BLaER1 (cell line): ENCODE data around the gene TMEM108.

Source experiments
- H3K27ac ChIP-seq: shearing (Covaris generic); formaldehyde crosslinking; 2 replicates; pipeline ENCODE4 v1.8.1; 2022
- H3K27me3 ChIP-seq: shearing (Covaris generic); formaldehyde crosslinking; 2 replicates; pipeline ENCODE4 v1.8.1; 2022
- H3K36me3 ChIP-seq: shearing (Covaris generic); formaldehyde crosslinking; 2 replicates; pipeline ENCODE4 v1.8.1; 2022
- H3K4me1 ChIP-seq: shearing (Covaris generic); formaldehyde crosslinking; 2 replicates; pipeline ENCODE4 v1.8.1; 2022
- H3K4me2 ChIP-seq: shearing (Covaris generic); formaldehyde crosslinking; 2 replicates; pipeline ENCODE4 v1.8.1; 2022
- H3K4me3 ChIP-seq: shearing (Covaris generic); formaldehyde crosslinking; 2 replicates; pipeline ENCODE4 v1.8.1; 2022
- H3K9ac ChIP-seq: shearing (Covaris generic); formaldehyde crosslinking; 2 replicates; pipeline ENCODE4 v1.8.1; 2022
- H3K9me3 ChIP-seq: shearing (Covaris generic); formaldehyde crosslinking; 2 replicates; pipeline ENCODE4 v1.8.1; 2022
- H4K20me1 ChIP-seq: shearing (Covaris generic); formaldehyde crosslinking; 2 replicates; pipeline ENCODE4 v1.8.1; 2022
- Cebpa-rat ChIP-seq: shearing (Covaris generic); IDR thresholded peaks from 2 replicates; pipeline ENCODE4 v1.8.1; 2022

The TMEM108 gene

DNA sequence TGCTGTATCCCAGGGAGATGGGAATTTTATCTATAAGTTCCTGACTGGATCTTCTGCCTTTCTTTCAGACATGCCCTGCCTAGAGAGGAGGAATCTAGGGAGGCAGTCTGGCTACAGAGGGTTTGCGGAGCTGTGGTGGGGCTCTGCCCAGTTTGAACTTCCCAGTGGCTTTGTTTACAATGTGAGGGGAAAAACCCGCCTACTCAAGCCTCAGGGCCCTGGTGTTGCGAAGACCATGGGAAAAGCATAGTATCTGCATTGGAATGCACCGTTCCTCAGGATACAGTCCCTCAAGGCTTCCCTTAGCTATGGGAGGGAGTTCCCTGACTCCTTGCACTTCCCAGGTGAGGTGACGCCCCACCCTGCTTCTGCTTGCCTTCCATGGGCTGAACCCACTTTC lies 168.7 kb downstream of the TMEM108 start:
- H3K27me3 ChIP-seq: no peaks in the 10 kb centered on the region
- no peak overlapping the region for H3K9ac ChIP-seq
- H3K4me2 ChIP-seq: no peak overlapping the region

DNA sequence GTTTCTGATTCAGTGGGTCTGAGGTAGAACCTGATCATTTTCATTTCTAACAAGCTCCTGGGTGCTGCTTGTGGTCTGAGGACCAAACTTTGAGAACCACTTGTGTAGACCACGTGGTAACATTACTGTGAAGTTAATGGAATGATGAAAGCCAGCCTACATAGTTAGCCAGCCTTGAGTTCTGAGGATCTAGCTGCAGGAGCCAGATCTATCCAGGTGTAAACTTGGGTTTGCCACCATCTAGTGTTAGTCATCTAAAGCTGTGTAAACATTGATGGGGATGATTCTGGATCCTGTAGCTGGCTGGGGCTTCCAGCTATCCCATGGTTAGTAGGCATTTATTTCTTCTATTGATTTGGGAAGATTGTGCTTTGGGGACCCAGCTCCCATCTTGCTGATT lies 170.0 kb downstream of the TMEM108 start:
- Histone ChIP-seq H4K20me1 (no peaks in the 10 kb centered on the region), H3K9me3 (no peaks in the 10 kb centered on the region), H3K36me3 (no peaks in the 10 kb centered on the region), H3K9ac (no peak overlapping the region), H3K4me3 (no peak overlapping the region), H3K4me2 (no peak overlapping the region), H3K27ac (no peak overlapping the region), H3K4me1 (peaks cover 37% of the 10 kb centered on the region), H3K27me3 (no peaks in the 10 kb centered on the region)
- no peak for TF ChIP-seq Cebpa-rat

More for the DNA sequence above, 168.7 kb downstream of the TMEM108 start:
- H4K20me1 ChIP-seq: no peaks in the 10 kb centered on the region
- TF ChIP-seq Cebpa-rat: no peak
- H3K36me3 ChIP-seq: no peaks in the 10 kb centered on the region
- no peak overlapping the region for H3K27ac ChIP-seq
- H3K9me3 ChIP-seq: no peaks in the 10 kb centered on the region
- no peak overlapping the region for H3K4me3 ChIP-seq
- peaks cover 25% of the 10 kb centered on the region for H3K4me1 ChIP-seq

DNA sequence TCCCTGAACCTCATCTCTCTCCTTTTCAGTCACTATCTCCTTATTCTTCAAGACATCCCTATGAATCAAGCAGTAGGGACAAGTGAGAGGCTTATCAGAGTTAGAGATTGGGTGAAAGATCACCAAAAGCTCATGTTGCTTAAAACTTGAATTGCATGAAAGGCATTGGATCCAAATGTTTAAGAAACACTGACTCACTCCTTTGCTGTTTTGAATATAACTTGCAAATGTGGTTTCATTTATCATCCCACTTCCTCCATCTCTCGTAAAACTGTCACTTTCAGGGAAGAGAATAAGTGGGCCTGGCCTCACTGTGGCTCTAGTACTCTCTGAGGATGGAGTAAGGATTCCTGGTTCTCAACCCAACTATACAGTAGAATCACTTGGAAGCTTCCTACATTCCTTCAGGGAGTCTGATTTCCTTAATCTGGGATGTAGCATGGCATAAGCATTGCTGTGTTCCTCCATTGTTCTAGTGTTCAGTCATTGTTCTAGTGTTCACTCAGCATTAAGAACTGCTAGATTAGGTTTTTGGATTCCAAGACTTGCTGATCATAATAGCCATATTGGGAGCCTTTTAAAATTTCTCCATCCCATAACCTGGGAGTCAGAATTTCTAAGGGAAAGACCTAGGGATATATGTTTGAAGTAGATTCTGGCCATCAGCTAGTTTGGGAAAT lies 171.8 kb downstream of the TMEM108 start:
- H3K4me3 ChIP-seq: no peak overlapping the region
- no peaks in the 10 kb centered on the region for H3K36me3 ChIP-seq
- no peaks in the 10 kb centered on the region for H4K20me1 ChIP-seq
- H3K4me1 ChIP-seq: peaks cover 37% of the 10 kb centered on the region
- H3K27me3 ChIP-seq: no peaks in the 10 kb centered on the region
- H3K9ac ChIP-seq: no peak overlapping the region
- no peaks in the 10 kb centered on the region for H3K9me3 ChIP-seq
- TF ChIP-seq Cebpa-rat: no peak
- H3K4me2 ChIP-seq: peak overlapping the region; percentile 18; the same call in 1 of the 2 replicates
- H3K27ac ChIP-seq: no peak overlapping the region

DNA sequence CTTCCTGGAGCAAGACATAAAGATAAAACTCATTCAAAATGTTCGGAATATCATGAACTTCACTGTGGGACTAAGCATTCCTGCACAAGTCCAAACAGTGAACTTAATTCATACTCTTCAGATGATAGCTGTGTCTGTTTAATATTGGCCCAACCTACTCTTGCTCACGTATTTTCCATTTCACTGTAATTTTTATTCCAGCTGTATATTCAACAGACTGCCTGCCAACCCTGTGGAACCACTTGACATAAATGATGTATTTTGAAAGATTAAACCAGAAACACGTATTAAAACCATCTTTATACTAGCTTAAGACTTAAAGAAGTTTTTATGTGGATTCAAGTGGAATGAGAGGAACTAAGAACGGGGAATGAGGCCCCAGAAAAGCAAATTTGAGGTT lies 172.5 kb downstream of the TMEM108 start:
- Histone ChIP-seq H3K4me1 (peaks cover 37% of the 10 kb centered on the region), H3K27me3 (no peaks in the 10 kb centered on the region), H3K36me3 (no peaks in the 10 kb centered on the region), H3K4me3 (no peak overlapping the region), H3K9ac (no peak overlapping the region), H3K27ac (no peak overlapping the region), H3K9me3 (no peaks in the 10 kb centered on the region), H3K4me2 (peak overlapping the region; percentile 18; the same call in 1 of the 2 replicates), H4K20me1 (no peaks in the 10 kb centered on the region)
- TF ChIP-seq Cebpa-rat: no peak

DNA sequence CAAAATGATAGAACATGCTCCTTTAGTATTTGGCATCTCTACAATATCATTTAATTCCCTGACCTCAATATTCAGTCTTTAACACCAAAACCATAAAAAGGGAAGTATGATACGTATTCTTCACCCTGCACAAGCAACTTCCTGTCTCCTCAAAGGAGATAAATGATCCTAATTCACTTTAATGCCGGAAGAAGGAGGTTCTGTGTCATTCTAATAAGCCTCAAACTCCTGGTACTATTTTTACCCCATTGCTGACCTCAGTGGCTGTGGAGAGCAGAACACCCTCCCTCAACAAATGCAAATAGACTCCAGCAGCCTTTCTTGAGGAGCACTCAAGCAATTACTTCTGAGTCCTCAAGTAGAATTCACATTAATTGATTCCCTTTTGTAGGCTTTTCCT lies 173.3 kb downstream of the TMEM108 start:
- no peak for TF ChIP-seq Cebpa-rat
- Histone ChIP-seq H3K9me3 (no peaks in the 10 kb centered on the region), H3K9ac (no peak overlapping the region), H3K4me1 (peaks cover 37% of the 10 kb centered on the region), H3K4me3 (no peak overlapping the region), H3K27ac (peak overlapping the region; percentile 54), H3K27me3 (no peaks in the 10 kb centered on the region), H3K4me2 (peak overlapping the region; percentile 75), H4K20me1 (no peaks in the 10 kb centered on the region), H3K36me3 (no peaks in the 10 kb centered on the region)

DNA sequence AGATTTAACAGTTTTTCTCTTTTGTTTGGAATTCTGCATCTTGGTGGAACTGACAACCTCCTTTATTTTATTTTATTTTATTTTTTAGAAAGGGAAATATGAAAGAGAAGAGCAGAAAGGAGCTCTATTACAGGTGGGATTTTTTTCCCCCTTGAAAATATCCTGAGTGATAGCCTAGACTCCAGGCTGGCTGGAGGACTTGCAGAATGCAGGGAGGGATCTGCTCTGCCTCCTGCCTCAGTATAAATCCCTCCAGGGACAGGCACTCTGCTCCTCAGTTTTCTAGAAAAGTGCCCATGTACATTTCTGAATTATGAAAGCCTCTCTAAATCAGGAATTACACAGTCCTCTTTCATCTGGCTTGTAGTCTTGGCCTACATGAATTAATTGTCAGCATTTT lies 173.7 kb downstream of the TMEM108 start:
- H3K9me3 ChIP-seq: no peaks in the 10 kb centered on the region
- no peaks in the 10 kb centered on the region for H4K20me1 ChIP-seq
- H3K27ac ChIP-seq: peak overlapping the region; percentile 54
- peak overlapping the region; percentile 75 for H3K4me2 ChIP-seq
- peaks cover 37% of the 10 kb centered on the region for H3K4me1 ChIP-seq
- no peaks in the 10 kb centered on the region for H3K36me3 ChIP-seq
- no peak overlapping the region for H3K9ac ChIP-seq
- TF ChIP-seq Cebpa-rat: no peak
- no peak overlapping the region for H3K4me3 ChIP-seq
- no peaks in the 10 kb centered on the region for H3K27me3 ChIP-seq

DNA sequence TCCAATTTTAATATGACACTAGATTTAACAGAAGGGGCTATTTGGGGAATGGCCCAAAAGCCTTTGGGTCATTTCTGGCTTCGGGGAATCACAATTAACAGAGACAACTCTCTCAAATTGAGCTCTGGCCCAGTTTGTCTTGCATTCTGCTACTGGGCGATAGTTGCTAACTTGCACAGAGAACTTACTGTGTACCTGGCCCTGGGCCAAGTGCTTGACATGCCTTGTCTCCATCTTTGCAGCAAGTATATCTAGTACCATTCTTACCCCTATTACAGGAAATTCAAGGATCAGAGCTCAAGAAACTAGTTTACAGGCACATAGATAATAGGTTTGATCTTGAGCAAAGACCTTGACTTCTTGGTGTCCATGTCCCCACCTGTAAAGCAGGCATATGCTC lies 175.7 kb downstream of the TMEM108 start:
- TF ChIP-seq Cebpa-rat: no peak
- Histone ChIP-seq H3K4me1 (peaks cover 37% of the 10 kb centered on the region), H4K20me1 (no peaks in the 10 kb centered on the region), H3K36me3 (no peaks in the 10 kb centered on the region), H3K4me2 (no peak overlapping the region), H3K27ac (no peak overlapping the region), H3K9ac (no peak overlapping the region), H3K27me3 (no peaks in the 10 kb centered on the region), H3K4me3 (no peak overlapping the region), H3K9me3 (peaks cover 4% of the 10 kb centered on the region; the same call in 1 of the 2 replicates)

DNA sequence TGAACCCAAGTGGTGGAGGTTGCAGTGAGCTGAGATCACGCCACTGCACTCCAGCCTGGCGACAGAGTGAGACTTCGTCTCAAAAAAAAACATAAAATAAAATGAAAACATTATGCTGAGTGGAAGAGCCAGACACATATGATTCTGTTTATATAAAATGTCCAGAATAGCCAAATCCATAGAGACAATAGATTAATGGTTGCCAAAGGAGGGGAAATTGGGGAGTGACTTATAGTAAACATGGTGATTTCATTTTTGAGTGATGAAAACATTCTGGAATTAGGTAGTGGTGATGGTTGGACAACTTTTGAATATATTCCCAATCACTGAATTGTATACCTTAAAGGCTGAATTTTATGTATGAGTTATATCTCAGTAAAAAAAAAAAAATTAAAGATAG lies 189.6 kb downstream of the TMEM108 start:
- Histone ChIP-seq H3K4me3 (no peak overlapping the region), H3K27me3 (no peaks in the 10 kb centered on the region), H3K36me3 (no peaks in the 10 kb centered on the region), H3K27ac (no peak overlapping the region), H3K9ac (no peak overlapping the region), H3K4me1 (no peaks in the 10 kb centered on the region), H4K20me1 (no peaks in the 10 kb centered on the region), H3K4me2 (no peak overlapping the region), H3K9me3 (peaks cover 8% of the 10 kb centered on the region)
- TF ChIP-seq Cebpa-rat: no peak

DNA sequence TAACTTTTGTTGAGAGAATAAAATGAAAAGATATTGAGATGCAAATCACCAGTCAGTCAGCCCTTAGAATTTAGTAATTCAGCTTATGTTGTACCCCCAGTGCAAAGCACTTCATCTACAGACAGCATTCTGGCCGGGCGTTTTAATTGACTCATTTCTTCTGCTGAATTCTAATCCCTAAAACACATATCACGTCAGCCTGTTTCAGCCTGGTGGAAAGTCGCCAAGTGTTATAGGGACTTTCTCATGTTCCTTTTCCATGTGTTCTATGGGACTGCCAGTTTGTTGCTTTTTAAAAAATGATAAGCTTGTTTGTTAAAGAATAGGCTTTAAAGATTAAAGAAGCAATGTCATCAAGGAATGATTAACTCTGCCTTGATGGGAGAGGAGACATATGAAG lies 192.0 kb downstream of the TMEM108 start:
- Histone ChIP-seq H4K20me1 (no peaks in the 10 kb centered on the region), H3K4me3 (no peak overlapping the region), H3K9ac (no peak overlapping the region), H3K9me3 (no peaks in the 10 kb centered on the region), H3K4me2 (no peak overlapping the region), H3K27ac (no peak overlapping the region), H3K36me3 (no peaks in the 10 kb centered on the region), H3K4me1 (no peaks in the 10 kb centered on the region), H3K27me3 (no peaks in the 10 kb centered on the region)
- TF ChIP-seq Cebpa-rat: no peak

DNA sequence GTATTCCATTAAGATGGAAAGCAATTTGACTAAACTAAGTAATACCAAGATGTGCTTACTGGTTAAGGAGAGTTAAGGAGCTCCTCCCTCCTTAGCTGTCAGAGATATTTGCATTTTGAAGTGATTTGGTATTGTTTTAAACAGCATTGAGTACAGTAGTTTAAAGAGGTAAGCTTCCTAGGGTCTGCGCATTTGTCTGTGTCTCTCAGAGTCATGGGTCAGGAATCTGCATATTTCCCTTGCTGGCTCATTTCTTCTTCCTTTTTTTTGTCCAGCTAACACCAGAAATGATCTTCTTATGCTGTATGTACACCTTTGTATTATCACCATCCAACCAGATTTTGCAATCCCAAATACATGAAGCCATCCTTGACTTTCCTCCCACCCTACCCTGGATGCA lies 198.7 kb downstream of the TMEM108 start:
- TF ChIP-seq Cebpa-rat: no peak
- H3K9me3 ChIP-seq: no peaks in the 10 kb centered on the region
- H3K36me3 ChIP-seq: no peaks in the 10 kb centered on the region
- H3K27ac ChIP-seq: no peak overlapping the region
- H3K4me1 ChIP-seq: peaks cover 14% of the 10 kb centered on the region
- no peaks in the 10 kb centered on the region for H4K20me1 ChIP-seq
- H3K4me3 ChIP-seq: no peak overlapping the region
- H3K9ac ChIP-seq: no peak overlapping the region
- H3K4me2 ChIP-seq: 0 out of 2 replicates have a peak overlapping the region, but pooled peaks have one; percentile 8
- no peaks in the 10 kb centered on the region for H3K27me3 ChIP-seq

DNA sequence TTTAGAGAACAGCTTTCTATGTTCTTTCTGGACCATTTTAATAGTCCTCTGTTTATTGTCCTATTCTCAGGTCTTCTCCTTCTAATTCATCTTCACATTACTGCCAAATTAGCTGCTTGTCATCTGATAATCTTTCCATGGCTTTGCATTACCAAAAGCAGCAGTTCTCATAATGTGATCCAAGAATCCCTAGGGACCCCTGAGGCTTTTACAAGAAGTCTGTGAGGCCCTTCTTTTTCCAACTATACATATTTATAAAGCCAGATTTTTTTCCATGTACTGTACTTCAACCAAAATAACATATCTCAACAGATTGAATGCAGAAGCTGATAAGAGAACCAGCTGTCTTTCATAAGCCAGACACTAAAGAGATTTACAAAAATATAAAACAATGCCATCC lies 199.2 kb downstream of the TMEM108 start:
- no peak overlapping the region for H3K9ac ChIP-seq
- H3K4me1 ChIP-seq: peaks cover 14% of the 10 kb centered on the region
- no peaks in the 10 kb centered on the region for H3K27me3 ChIP-seq
- no peaks in the 10 kb centered on the region for H4K20me1 ChIP-seq
- H3K4me3 ChIP-seq: no peak overlapping the region
- no peaks in the 10 kb centered on the region for H3K36me3 ChIP-seq
- H3K4me2 ChIP-seq: peak overlapping the region; percentile 8; the same call in 1 of the 2 replicates
- no peak overlapping the region for H3K27ac ChIP-seq
- no peak for TF ChIP-seq Cebpa-rat
- no peaks in the 10 kb centered on the region for H3K9me3 ChIP-seq
